Activated T-cell treated with anti-CD3 and anti-CD28 coated beads, Interleukin-2, amount 50 U/mL, for 48 hours (primary cell): ENCODE data around the gene H2BK1.
A peak's percentile ranks its signal among the peaks of the same experiment; 100 is the strongest.

Experiments used
- DNase-seq, 2 experiments: peaks; one replicate each; pipeline ENCODE4 v3.0.0-alpha.2; 2020

The H2BK1 gene

GRCh38 chr7:151210087-151210854, at the start of gene H2BK1:
Gene H2BK1, minus strand, starts transcription at chr7:151210488. Its CDS starts 170 bp downstream, at chr7:151210318.
- no peak for DNase-seq

GRCh38 chr7:151257990-151258389, 47.7 kb upstream of the H2BK1 start:
- DNase-seq: no peak

- DNase-seq: no peak
Observed at GRCh38 chr7:151256410-151257045, 46.2 kb upstream of the H2BK1 start.

GRCh38 chr7:151255390-151255789, 45.1 kb upstream of the H2BK1 start:
- no peak for DNase-seq

- DNase-seq: no peak
Observed at GRCh38 chr7:151254851-151255250, 44.6 kb upstream of the H2BK1 start.

GRCh38 chr7:151254316-151254715, 44.0 kb upstream of the H2BK1 start:
- no peak for DNase-seq

- no peak for DNase-seq
Observed at GRCh38 chr7:151252961-151253711, 42.8 kb upstream of the H2BK1 start.

- no peak for DNase-seq
Observed at GRCh38 chr7:151252561-151252835, 42.2 kb upstream of the H2BK1 start.

GRCh38 chr7:151251689-151252560, 41.6 kb upstream of the H2BK1 start:
- DNase-seq: peak in 1 of 2 experiments; percentile 32

GRCh38 chr7:151251328-151251688, 41.0 kb upstream of the H2BK1 start:
- peak; percentile 39 to 45 for DNase-seq

GRCh38 chr7:151250181-151251132, 40.2 kb upstream of the H2BK1 start:
- DNase-seq: no peak

- no peak for DNase-seq
Observed at GRCh38 chr7:151249732-151250072, 39.4 kb upstream of the H2BK1 start.

- DNase-seq: peak; percentile 53 to 58
Observed at GRCh38 chr7:151249034-151249731, 38.9 kb upstream of the H2BK1 start.

GRCh38 chr7:151248346-151249033, 38.2 kb upstream of the H2BK1 start, which contains the start of gene SMARCD3:
Gene SMARCD3, minus strand, starts transcription at chr7:151248694. Its CDS starts 132 bp downstream, at chr7:151248562.
- DNase-seq: peak; percentile 44 to 46

GRCh38 chr7:151247611-151248345, 37.5 kb upstream of the H2BK1 start:
- peak in 1 of 2 experiments; percentile 32 for DNase-seq

- no peak for DNase-seq
Observed at GRCh38 chr7:151246851-151247580, 36.7 kb upstream of the H2BK1 start.

GRCh38 chr7:151246102-151246850, 36.0 kb upstream of the H2BK1 start:
- DNase-seq: no peak
